ENCODE measurements around the gene RHBDF2.

GRCh38 chr17:76484228-76484725 is 16.9 kb downstream of the RHBDF2 start:
- TF ChIP-seq EZH2 (IDR thresholded peaks at IDR 0.05) (no peak), CTCF (IDR thresholded peaks at IDR 0.05) (no peak)

Measured in neural progenitor cell (in vitro differentiated cells).